ENCODE data around the gene ADGRD1.

The ADGRD1 gene

GRCh38 chr12:131164096-131164872, 210.6 kb downstream of the ADGRD1 start:
- DNase-seq (ENCODE audit: low spot score): no peak

- DNase-seq (ENCODE audit: low spot score): no peak
Observed at GRCh38 chr12:131166717-131167116, 213.0 kb downstream of the ADGRD1 start.

- DNase-seq (ENCODE audit: low spot score): no peak
Observed at GRCh38 chr12:131167334-131167733, 213.6 kb downstream of the ADGRD1 start.

- no peak for DNase-seq (ENCODE audit: low spot score)
Observed at GRCh38 chr12:131171029-131171428, 217.3 kb downstream of the ADGRD1 start.

- no peak for DNase-seq (ENCODE audit: low spot score)
Observed at GRCh38 chr12:131174901-131175300, 221.2 kb downstream of the ADGRD1 start.

- DNase-seq (ENCODE audit: low spot score): no peak
Observed at GRCh38 chr12:131176266-131176665, 222.6 kb downstream of the ADGRD1 start.

- DNase-seq (ENCODE audit: low spot score): no peak
Observed at GRCh38 chr12:131176926-131177325, 223.2 kb downstream of the ADGRD1 start.

GRCh38 chr12:131177599-131177998, 223.9 kb downstream of the ADGRD1 start:
- no peak for DNase-seq (ENCODE audit: low spot score)

- no peak for DNase-seq (ENCODE audit: low spot score)
Observed at GRCh38 chr12:131187602-131188001, 233.9 kb downstream of the ADGRD1 start.

GRCh38 chr12:131188131-131189050, 234.7 kb downstream of the ADGRD1 start:
- no peak for DNase-seq (ENCODE audit: low spot score)

GRCh38 chr12:131189781-131190180, 236.1 kb downstream of the ADGRD1 start:
- no peak for DNase-seq (ENCODE audit: low spot score)

GRCh38 chr12:131190965-131191364, 237.3 kb downstream of the ADGRD1 start:
- DNase-seq (ENCODE audit: low spot score): no peak

All from hematopoietic multipotent progenitor cell treated with erythropoietin and hydrocortisone succinate and interleukin-3 and kit ligand, for 17 days (in vitro differentiated cells).